Measurements from ENCODE around the gene SEC11A.
"Not testable (repeated sequence)": the region's sequence is repeated elsewhere in the genome, so short reads cannot be mapped to it uniquely, and the experiment has no call there.

SEC11A gene

DNA sequence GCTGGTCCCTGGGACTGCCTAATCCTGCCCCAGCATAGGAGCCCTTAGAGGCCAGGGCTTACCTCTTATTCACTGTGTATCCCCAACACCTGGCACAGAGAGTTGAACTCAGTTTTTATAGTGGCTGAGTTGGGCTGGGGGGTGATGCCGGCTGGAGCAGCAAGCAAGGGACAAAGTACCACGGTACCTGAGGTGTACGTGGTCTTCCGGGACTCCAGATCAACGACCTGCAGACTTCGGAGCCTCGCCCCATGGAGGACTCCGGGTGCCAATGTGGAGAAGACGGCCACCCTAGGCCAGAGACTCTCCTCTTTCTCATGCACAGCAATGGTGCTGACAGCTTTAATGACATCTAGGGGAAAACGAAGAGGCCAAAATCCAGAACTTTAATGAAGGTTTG, 69.9 kb downstream of the SEC11A start:
- DNase-seq (ENCODE audit: insufficient read length, low spot score) (no peak), FAIRE-seq (no peak)

DNA sequence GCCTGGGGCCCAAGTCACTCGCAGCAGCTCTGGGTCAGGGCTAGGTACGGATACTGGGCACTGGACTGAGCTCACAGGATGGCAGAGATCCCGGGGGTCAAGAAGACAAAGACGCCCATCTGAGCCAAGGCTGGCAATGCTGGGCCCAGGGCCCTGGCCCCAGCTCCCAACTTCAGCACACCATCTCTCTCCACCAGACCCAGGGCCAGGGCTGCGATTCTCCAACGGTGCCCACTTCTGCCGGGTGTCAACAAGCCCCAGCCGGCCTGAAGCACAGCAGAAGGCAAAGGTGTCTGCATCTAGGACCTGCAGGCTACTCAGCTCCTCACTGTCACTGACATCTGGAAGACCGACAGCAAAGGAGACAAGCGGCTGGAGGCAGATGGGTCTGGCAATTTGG, 70.4 kb downstream of the SEC11A start:
- FAIRE-seq (no peak), DNase-seq (ENCODE audit: insufficient read length, low spot score) (no peak)

- no peak for DNase-seq (ENCODE audit: insufficient read length, low spot score)
Observed at GRCh38 chr15:84643838-84644237, 72.1 kb downstream of the SEC11A start.

GRCh38 chr15:84642640-84643039, 73.3 kb downstream of the SEC11A start:
- FAIRE-seq; DNase-seq (ENCODE audit: insufficient read length, low spot score): not testable (repeated sequence)

More at GRCh38 chr15:84643838-84644237, 72.1 kb downstream of the SEC11A start:
- no peak for FAIRE-seq

DNA sequence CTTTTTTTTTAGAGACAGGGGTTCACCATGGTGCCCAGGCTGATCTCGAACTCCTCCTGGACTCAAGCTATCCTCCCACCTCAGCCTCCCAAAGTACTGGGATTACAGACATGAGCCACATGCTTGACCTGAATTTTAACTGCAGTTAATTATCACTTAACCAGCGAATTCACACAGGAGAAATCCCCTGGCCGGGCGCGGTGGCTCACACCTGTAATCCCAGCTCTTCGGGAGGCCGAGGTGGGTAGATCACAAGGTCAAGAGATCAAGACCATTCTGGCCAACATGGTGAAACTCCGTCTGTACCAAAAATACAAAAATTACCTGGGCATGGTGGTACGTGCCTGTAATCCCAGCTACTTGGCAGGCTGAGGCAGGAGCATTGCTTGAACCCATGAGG, 74.1 kb downstream of the SEC11A start:
- not testable (repeated sequence) for FAIRE-seq; DNase-seq (ENCODE audit: insufficient read length, low spot score)

DNA sequence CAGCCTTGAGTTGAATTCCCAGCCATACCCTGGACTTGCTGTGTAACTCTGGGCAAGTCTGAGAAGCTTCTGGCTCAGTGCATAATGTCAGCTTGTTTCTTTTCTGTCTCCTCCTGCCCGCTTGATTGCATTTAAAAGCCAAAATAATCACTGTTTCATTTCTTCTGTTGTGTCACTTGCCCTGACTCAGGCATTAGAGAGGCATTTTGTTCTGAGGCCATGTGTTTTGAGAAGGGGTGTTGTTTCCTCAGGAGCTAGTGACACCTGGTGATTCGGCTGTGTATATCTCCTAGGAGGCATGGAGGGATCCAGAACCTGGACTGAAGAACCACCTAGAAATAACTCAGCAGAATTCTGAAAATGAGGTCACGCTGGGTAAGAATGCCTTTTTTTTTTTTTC, 77.8 kb downstream of the SEC11A start:
- DNase-seq (ENCODE audit: insufficient read length, low spot score) = no peak
- FAIRE-seq = no peak

DNA sequence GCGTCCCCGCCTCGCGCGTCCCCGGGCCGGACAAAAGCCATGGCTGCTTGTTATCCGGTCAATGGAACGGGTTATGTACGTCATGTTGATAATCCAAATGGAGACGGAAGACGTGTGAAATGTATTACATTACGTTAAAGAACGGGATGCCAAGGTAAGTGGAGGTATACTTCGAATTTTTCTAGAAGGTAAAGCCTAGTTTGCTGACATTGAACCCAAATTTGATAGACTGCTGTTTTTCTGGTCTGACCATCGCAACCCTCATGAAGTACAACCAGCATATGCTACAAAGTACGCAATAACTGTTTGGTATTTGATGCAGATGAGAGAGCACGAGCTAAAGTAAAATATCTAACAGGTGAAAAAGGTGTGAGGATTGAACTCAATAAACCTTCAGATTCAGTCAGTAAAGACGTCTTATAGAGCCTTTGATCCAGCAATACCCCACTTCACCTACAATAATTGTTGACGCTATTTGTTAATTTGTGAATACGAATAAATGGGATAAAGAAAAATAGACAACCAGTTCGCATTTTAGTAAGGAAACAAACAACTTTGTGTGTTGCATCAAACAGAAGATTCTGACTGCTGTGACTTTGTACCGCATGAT, 81.6 kb downstream of the SEC11A start:
- FAIRE-seq (no peak), DNase-seq (ENCODE audit: insufficient read length, low spot score) (no peak)

- DNase-seq (ENCODE audit: insufficient read length, low spot score) = peak; percentile 23
- no peak for FAIRE-seq
Observed at GRCh38 chr15:84633311-84634227, 82.4 kb downstream of the SEC11A start.

DNA sequence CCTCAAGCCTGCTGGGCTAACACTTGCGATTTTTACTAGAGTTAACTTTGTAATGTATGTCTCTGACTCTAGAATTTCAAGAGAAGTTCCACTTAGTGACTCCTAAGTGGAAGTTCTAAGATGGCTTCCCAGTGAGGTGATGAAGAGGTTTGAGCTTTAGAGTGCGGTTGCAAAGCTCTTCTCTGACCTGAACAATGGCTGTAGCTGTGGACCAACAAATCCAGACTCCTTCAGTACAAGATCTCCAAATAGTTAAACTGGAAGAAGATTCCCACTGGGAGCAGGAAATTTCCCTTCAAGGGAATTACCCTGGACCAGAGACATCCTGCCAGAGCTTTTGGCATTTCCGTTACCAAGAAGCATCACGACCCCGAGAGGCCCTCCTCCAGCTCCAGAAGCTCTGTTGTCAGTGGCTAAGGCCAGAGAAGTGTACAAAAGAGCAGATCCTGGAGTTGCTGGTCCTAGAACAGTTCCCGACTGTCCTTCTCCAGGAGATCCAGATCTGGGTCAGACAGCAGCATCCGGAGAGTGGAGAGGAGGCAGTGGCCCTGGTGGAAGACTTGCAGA, 84.2 kb downstream of the SEC11A start:
- no peak for FAIRE-seq
- DNase-seq (ENCODE audit: insufficient read length, low spot score) = no peak

DNA sequence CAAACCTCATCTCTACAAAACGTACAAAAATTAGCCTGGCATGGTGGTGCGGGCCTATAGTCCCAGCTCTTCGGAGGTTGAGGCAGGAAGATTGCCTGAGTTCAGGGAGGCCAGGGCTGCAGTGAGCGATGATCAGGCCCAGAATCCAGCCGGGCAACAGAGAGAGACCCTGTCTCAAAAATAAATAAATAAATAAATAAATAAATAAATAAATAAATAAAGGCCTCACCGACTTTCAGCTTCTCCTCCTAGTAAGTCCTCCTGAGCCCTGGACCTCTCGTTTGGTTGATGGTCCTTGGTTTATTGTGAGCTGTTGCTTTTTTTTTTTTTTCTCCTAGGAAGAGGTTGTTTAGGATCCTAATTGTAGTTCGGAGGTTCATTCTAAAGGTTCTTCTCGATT, 86.9 kb downstream of the SEC11A start:
- DNase-seq (ENCODE audit: insufficient read length, low spot score) (no peak), FAIRE-seq (no peak)

GRCh38 chr15:84625123-84625522, 90.8 kb downstream of the SEC11A start:
- no peak for DNase-seq (ENCODE audit: insufficient read length, low spot score)
- no peak for FAIRE-seq

DNA sequence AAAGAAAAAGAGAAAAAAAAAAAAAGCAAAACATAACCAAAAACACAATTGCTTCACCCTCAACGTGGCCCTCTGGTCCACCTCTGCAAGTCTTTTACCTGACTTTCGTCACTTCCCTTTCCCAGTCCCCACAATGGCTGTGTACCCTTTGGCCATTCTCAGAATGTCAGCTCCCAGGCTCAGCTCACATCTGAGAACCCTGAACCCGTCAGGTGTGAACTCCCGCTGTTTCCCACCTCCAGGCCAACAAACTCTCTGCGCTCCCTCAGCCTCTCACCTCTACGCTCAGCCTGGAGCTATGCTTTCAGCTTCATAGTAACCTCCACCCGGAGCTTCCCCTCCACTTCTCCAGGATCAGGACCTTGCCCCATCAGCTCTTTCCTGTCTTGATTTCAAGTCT, 91.6 kb downstream of the SEC11A start:
- FAIRE-seq (no peak), DNase-seq (ENCODE audit: insufficient read length, low spot score) (no peak)

GRCh38 chr15:84621358-84621979, 94.5 kb downstream of the SEC11A start:
- DNase-seq (ENCODE audit: insufficient read length, low spot score) (no peak), FAIRE-seq (no peak)

- FAIRE-seq = no peak
- no peak for DNase-seq (ENCODE audit: insufficient read length, low spot score)
Observed at GRCh38 chr15:84620626-84621025, 95.3 kb downstream of the SEC11A start.

Data from GM19239 (cell line).